ENCODE measurements around the gene HIVEP3. TPM values are rescaled to one million over a fixed set of nuclear protein-coding genes. Genes with fewer than 3 reads are reported as not detected.
A peak's percentile ranks its signal among the peaks of the same experiment; 100 is the strongest.

The HIVEP3 gene
- total RNA-seq, 2 experiments from 2014 or later, result 19.4 to 21.3 TPM

DNA sequence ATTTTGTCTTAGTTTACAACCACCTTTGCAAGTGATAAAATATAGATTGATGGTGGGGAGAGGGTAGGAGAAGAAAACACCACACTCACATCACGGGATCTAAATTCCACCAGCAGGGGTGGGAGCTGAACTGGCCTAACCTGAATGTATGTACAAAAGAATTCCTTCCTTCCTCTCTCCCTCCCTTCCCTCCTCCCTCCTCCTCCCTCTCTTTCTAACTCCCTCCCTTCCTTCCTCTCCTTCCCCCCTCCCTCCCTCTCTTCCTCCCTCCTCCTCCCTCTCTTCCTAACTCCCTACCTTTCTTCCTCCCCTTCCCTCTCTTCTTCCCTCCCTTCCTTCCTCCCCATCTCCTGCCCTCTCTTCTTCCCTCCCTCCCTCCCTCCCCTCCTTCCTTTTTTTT is 40.2 kb downstream of the HIVEP3 start:
- Mint-ChIP-seq H3K4me1 (peaks cover 31% of the 10 kb centered on the region), H3K36me3 (no peaks in the 10 kb centered on the region), H3K4me3 (no peak overlapping the region), H3K27me3 (no peaks in the 10 kb centered on the region), H3K9me3 (no peaks in the 10 kb centered on the region), H3K27ac (no peak overlapping the region)
- DNase-seq, result no peak

DNA sequence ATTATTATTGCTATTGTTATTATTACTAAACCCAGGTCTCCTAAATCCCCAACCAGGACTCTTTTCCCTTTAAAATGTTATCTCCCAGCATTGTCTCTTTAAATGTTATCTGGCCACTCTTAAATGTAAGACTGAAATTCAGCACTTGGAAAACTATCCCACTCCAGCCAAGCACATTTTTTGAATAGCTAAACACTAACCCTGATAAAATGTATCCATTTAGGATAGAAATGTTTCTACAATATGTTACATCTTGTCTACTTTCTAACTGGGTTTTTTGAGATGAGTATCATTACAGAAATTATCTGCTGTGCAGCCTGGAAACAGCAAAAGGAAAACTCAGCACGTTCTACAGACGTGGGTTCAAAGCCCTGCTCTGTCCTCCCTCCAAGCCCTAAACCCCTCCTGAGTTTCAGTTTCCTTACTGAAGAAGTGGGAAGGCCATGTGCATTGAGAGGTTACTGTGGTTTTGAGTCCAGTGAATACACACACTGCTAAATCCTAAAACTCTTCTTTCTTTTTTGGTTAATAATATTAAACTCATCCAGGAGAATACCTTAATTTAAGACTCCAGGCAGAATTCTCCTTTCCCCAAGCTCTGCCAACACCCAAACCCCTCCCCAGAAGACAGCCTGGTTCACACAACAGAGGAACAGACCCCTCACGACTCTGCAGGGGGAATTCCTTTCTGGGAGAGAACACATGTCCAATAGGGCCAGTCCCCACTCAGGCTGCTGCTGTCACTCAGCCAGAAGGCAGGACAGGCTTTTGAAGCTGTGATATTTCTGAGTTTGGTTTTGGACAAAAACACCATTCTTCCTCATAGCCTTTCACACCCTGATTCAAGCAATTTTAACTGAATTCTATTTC is 41.9 kb downstream of the HIVEP3 start:
- no peak overlapping the region for H3K4me3 Mint-ChIP-seq
- no peaks in the 10 kb centered on the region for H3K36me3 Mint-ChIP-seq
- no peak overlapping the region for H3K27ac Mint-ChIP-seq
- no peaks in the 10 kb centered on the region for H3K27me3 Mint-ChIP-seq
- peaks cover 23% of the 10 kb centered on the region for H3K4me1 Mint-ChIP-seq
- H3K9me3 Mint-ChIP-seq, result no peaks in the 10 kb centered on the region
- DNase-seq, result no peak

DNA sequence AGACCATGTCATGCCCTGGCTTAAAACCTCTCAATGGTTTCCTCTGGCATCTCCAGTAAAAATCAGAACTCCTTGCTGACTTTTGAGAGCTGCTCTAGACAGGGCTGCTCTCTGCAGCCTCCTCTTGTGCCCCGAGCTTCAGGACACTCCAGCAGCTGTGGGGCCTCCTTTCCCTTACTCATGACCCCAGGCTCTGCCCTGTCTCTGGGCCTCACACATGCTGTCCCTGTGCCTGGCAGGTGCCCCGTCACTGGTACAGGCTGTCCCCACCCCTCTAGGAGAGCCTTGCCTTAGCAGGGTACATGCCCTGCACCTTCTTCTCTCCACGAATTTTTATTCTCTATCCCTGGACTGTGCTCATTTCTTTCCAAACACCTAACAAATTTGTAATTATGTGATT is 43.2 kb downstream of the HIVEP3 start:
- Mint-ChIP-seq H3K27me3 (no peaks in the 10 kb centered on the region), H3K27ac (no peak overlapping the region), H3K4me3 (no peak overlapping the region), H3K4me1 (peaks cover 25% of the 10 kb centered on the region), H3K36me3 (no peaks in the 10 kb centered on the region), H3K9me3 (no peaks in the 10 kb centered on the region)
- DNase-seq, result no peak

- Mint-ChIP-seq H3K4me3 (no peak overlapping the region), H3K27me3 (no peaks in the 10 kb centered on the region), H3K27ac (no peak overlapping the region)
Measured at GRCh38 chr1:41874903-41875411, 43.8 kb downstream of the HIVEP3 start.

GRCh38 chr1:41874151-41874719 is 44.5 kb downstream of the HIVEP3 start:
- no peaks in the 10 kb centered on the region for H3K36me3 Mint-ChIP-seq
- no peak for DNase-seq
- no peaks in the 10 kb centered on the region for H3K27me3 Mint-ChIP-seq
- H3K27ac Mint-ChIP-seq, result no peak overlapping the region
- no peaks in the 10 kb centered on the region for H3K9me3 Mint-ChIP-seq
- H3K4me1 Mint-ChIP-seq, result peaks cover 31% of the 10 kb centered on the region
- H3K4me3 Mint-ChIP-seq, result no peak overlapping the region

More at GRCh38 chr1:41874903-41875411, 43.8 kb downstream of the HIVEP3 start:
- DNase-seq, result no peak
- H3K36me3 Mint-ChIP-seq, result no peaks in the 10 kb centered on the region
- H3K9me3 Mint-ChIP-seq, result no peaks in the 10 kb centered on the region
- H3K4me1 Mint-ChIP-seq, result peaks cover 29% of the 10 kb centered on the region

DNA sequence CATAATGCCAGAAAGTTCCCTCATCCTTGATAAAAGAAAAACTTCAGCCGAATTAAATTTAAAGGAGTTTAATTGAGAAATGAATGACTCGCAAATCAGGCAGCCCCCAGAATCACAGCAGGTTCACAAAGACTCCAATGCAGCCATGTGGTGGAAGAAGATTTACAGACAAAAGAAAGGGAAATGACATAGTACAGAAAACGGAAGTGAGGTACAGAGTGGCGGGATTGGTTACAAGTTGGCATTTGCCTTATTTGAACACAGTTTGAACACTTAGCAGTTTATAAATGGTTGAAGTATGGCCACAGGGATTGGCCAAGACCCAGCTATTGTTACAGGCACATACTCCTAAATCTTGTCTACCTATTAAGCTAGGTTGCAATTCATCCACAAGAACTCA is 46.6 kb downstream of the HIVEP3 start:
- H3K27ac Mint-ChIP-seq, result no peak overlapping the region
- no peak for DNase-seq
- no peaks in the 10 kb centered on the region for H3K27me3 Mint-ChIP-seq
- no peaks in the 10 kb centered on the region for H3K36me3 Mint-ChIP-seq
- no peak overlapping the region for H3K4me3 Mint-ChIP-seq
- H3K4me1 Mint-ChIP-seq, result peaks cover 44% of the 10 kb centered on the region
- no peaks in the 10 kb centered on the region for H3K9me3 Mint-ChIP-seq

- H3K27ac Mint-ChIP-seq, result no peak overlapping the region
- no peaks in the 10 kb centered on the region for H3K36me3 Mint-ChIP-seq
- no peaks in the 10 kb centered on the region for H3K27me3 Mint-ChIP-seq
- peak; percentile 16 for DNase-seq
- no peak overlapping the region for H3K4me3 Mint-ChIP-seq
- H3K9me3 Mint-ChIP-seq, result no peaks in the 10 kb centered on the region
- peaks cover 32% of the 10 kb centered on the region for H3K4me1 Mint-ChIP-seq
Measured at GRCh38 chr1:41870076-41870562, 48.6 kb downstream of the HIVEP3 start.

- H3K27ac Mint-ChIP-seq, result no peak overlapping the region
Measured at GRCh38 chr1:41868241-41868998, 50.3 kb downstream of the HIVEP3 start.

DNA sequence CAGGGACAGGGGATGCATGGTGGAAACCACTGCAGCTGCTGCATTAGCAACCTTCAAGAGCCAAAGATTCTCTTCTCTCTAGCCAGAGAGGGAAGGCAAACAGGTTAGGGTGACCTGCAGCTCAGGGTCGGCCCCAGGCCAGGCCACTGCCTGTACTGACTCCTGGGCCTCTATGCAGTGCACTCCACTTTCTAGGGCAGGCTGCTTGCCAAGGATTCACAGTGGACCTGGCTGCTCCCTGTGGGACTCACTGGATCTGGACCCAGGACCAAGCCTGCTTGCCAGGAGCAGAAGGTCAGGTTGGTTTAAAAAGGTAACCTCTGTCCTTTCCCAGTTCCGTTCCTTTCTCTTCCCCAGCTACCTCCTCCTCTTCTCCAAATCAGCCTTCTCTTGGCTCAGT is 52.4 kb downstream of the HIVEP3 start:
- no peaks in the 10 kb centered on the region for H3K9me3 Mint-ChIP-seq
- DNase-seq, result no peak
- H3K27me3 Mint-ChIP-seq, result no peaks in the 10 kb centered on the region
- no peaks in the 10 kb centered on the region for H3K36me3 Mint-ChIP-seq
- no peak overlapping the region for H3K4me3 Mint-ChIP-seq
- H3K4me1 Mint-ChIP-seq, result peaks cover 48% of the 10 kb centered on the region
- no peak overlapping the region for H3K27ac Mint-ChIP-seq

More at GRCh38 chr1:41868241-41868998, 50.3 kb downstream of the HIVEP3 start:
- H3K9me3 Mint-ChIP-seq, result no peaks in the 10 kb centered on the region
- no peaks in the 10 kb centered on the region for H3K36me3 Mint-ChIP-seq
- no peak overlapping the region for H3K4me3 Mint-ChIP-seq
- H3K27me3 Mint-ChIP-seq, result no peaks in the 10 kb centered on the region
- DNase-seq, result peak; percentile 19
- H3K4me1 Mint-ChIP-seq, result peaks cover 29% of the 10 kb centered on the region

DNA sequence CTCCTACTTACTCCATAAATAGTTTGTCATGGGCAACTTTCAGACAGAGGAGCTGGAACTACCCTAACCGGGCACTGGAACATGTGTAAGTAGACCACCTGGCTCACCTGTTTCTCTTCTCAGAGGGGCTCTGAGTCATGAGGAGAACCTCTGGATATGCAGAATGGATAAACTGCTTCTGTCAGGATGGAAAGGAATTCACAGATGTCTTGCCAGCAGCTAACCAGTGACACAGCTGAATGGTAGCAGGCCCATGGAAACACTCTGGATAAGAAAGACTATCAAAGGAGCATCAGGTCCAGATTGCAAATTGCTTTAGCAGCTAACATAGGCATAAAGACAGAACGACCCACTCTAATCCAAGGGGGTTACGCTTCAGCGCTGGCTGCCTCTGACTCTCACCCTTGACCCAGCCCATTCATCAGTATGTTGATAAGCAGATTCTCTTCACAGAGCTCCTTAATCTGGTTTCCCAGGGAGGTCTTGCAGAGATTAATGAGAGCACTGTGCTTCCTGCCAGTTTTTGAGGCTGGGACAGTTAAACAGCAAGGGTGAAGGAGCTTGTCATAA is 54.2 kb downstream of the HIVEP3 start:
- H3K27me3 Mint-ChIP-seq, result no peaks in the 10 kb centered on the region
- no peak overlapping the region for H3K4me3 Mint-ChIP-seq
- H3K27ac Mint-ChIP-seq, result no peak overlapping the region
- no peaks in the 10 kb centered on the region for H3K9me3 Mint-ChIP-seq
- peaks cover 49% of the 10 kb centered on the region for H3K4me1 Mint-ChIP-seq
- DNase-seq, result no peak
- H3K36me3 Mint-ChIP-seq, result no peaks in the 10 kb centered on the region

GRCh38 chr1:41863718-41864117 is 55.0 kb downstream of the HIVEP3 start:
- no peak overlapping the region for H3K27ac Mint-ChIP-seq
- H3K4me3 Mint-ChIP-seq, result no peak overlapping the region
- no peaks in the 10 kb centered on the region for H3K27me3 Mint-ChIP-seq
- peaks cover 49% of the 10 kb centered on the region for H3K4me1 Mint-ChIP-seq
- H3K36me3 Mint-ChIP-seq, result no peaks in the 10 kb centered on the region
- no peaks in the 10 kb centered on the region for H3K9me3 Mint-ChIP-seq
- DNase-seq, result no peak

DNA sequence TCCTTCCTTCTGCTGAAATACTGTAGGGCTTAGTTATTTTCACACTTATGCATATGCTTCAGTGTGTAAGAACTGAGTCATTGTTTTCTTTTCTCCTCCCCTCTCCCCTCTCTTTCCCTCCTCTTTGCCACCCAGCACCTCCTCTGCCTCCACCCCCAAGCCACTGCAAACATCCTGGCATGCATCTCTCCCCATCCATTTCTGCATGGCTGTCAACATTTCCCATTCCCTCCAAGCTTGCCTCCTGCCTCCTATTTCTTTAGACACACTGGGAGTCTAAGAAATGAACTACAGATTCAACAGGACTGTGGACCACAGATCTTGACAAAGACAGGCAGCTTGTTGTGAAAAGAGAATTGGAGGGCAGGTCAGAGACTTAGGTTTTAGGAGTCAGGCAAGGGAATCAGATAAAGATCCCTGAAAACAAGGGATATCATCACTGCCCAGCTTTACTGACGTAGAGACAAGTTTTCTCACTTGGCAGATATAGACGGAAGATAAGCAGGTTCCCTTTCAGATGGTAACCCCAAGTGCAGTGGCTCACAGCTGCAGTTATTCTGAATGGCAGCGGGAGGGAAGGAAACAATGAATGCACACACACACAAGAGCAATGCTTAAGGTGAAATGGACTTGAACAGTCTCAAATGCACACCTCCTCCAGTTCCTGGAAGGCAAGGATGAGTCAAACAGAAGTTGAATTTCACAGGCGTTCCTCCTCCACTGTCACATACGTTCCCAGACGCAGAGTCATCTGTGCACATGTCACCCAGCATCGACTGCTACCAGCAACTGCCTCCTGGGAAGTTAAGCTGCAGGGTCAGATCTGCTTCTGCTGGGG is 56.1 kb downstream of the HIVEP3 start:
- Mint-ChIP-seq H3K9me3 (no peaks in the 10 kb centered on the region), H3K4me3 (peak overlapping the region; percentile 55), H3K36me3 (peaks cover 4% of the 10 kb centered on the region), H3K4me1 (peaks cover 38% of the 10 kb centered on the region), H3K27me3 (no peaks in the 10 kb centered on the region), H3K27ac (peak overlapping the region; percentile 86)
- peak; percentile 64 for DNase-seq

DNA sequence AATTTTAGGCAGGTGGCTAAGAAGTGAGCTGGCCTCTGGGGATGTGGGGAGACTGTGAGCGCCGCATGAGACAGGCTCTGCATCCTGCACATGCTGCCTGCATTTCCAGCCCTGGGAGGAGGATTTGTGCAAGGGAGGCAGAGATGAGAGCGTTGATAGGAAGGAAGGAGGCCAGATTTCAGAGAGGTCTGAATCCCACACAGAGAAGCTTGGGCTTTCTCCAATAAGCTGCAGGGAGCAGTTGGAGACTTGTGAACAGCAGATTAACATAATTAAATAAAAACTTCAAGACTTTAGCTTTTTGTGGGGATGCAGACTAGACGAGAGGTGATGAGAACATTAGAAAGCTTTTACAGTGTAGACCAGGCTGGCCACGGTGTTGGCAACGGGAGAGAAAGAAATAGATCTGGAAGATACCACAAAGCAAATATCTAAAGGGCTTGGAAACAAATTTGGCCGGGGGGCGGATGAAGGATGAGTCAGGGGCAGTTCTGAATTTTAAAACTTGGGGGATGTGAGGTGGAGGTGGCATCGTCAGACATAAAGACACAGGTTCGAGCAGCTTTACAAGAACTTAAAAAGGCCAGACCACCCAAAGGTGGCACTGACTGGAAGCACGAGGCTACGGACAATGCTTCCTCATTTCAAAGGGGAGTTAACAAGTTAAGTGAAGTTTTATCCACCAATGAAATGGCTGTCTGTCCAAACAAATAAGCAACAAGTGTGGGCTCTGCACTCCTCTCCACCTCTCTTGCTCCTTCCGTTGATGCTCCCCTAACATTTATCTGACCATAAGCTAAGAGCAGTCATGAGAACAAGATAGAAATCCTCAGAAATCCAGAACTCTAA is 57.0 kb downstream of the HIVEP3 start:
- DNase-seq, result no peak
- no peak overlapping the region for H3K4me3 Mint-ChIP-seq
- peaks cover 4% of the 10 kb centered on the region for H3K36me3 Mint-ChIP-seq
- H3K27me3 Mint-ChIP-seq, result no peaks in the 10 kb centered on the region
- H3K27ac Mint-ChIP-seq, result peak overlapping the region; percentile 86
- H3K4me1 Mint-ChIP-seq, result peaks cover 38% of the 10 kb centered on the region
- H3K9me3 Mint-ChIP-seq, result no peaks in the 10 kb centered on the region
